Lower leg skin (tissue), 3 donors: ENCODE measurements around the gene CPEB4.

Experiments used
- POLR2A ChIP-seq, 2 donors: fragments of 450-650 bp; IDR thresholded peaks; one replicate each; pipeline ENCODE4 v1.6.1; 2016 to 2017; ENCODE audit warnings: antibody characterized with exemption in 2 of 2, mild to moderate bottlenecking in 1 of 2, moderate library complexity in 1 of 2
- TF ChIP-seq, protein P1 (sequence below), 3 donors: fragments of 450-650 bp; IDR thresholded peaks; one replicate each; pipeline ENCODE4 v1.5.1; 2016; ENCODE audit warnings: antibody characterized with exemption in 3 of 3, mild to moderate bottlenecking in 3 of 3, moderate library complexity in 2 of 3

DNA sequence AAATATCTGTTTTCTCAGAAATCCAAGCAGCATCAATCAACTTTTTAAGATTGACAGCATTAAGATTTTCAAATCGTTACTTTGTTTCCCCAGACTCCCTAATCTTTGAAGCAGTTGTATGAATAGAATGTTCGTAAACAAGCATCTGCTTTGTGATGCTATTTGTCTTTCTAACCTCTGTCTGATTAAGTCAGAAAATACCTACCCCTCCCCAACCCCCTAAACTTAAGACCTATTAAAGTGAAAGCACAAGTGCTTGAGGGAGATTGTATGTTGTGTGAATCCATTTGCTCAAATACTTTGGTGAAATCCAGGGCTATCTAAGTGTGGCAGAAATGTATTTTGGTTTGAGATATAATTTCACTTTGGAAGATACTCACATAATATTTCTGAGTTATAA, 53.0 kb downstream of the CPEB4 start:
- TF ChIP-seq, protein P1, sequence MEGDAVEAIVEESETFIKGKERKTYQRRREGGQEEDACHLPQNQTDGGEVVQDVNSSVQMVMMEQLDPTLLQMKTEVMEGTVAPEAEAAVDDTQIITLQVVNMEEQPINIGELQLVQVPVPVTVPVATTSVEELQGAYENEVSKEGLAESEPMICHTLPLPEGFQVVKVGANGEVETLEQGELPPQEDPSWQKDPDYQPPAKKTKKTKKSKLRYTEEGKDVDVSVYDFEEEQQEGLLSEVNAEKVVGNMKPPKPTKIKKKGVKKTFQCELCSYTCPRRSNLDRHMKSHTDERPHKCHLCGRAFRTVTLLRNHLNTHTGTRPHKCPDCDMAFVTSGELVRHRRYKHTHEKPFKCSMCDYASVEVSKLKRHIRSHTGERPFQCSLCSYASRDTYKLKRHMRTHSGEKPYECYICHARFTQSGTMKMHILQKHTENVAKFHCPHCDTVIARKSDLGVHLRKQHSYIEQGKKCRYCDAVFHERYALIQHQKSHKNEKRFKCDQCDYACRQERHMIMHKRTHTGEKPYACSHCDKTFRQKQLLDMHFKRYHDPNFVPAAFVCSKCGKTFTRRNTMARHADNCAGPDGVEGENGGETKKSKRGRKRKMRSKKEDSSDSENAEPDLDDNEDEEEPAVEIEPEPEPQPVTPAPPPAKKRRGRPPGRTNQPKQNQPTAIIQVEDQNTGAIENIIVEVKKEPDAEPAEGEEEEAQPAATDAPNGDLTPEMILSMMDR (IDR thresholded peaks at IDR 0.05): no peak
- no peak for TF ChIP-seq POLR2A (IDR thresholded peaks at IDR 0.05)
